OCI-LY7 (cell line): ENCODE measurements around the gene TRABD2B.

Source experiments
- EZH2phosphoT487 ChIP-seq: fragments of 200-600 bp; sonication (generic); IDR thresholded peaks from 2 replicates; pipeline ENCODE4 v1.6.1; 2018; ENCODE audit warnings: low read depth, borderline replicate concordance, mild to moderate bottlenecking, mixed run types, antibody characterized with exemption, low read length, moderate library complexity, mixed read lengths
- TF ChIP-seq, protein P1 (sequence below): fragments of 200-600 bp; sonication (generic); conservative IDR thresholded peaks from 2 replicates; pipeline ENCODE4 v1.5.1; 2014; ENCODE audit warnings: mild to moderate bottlenecking, antibody characterized with exemption, low read length, moderate library complexity, mixed read lengths

DNA sequence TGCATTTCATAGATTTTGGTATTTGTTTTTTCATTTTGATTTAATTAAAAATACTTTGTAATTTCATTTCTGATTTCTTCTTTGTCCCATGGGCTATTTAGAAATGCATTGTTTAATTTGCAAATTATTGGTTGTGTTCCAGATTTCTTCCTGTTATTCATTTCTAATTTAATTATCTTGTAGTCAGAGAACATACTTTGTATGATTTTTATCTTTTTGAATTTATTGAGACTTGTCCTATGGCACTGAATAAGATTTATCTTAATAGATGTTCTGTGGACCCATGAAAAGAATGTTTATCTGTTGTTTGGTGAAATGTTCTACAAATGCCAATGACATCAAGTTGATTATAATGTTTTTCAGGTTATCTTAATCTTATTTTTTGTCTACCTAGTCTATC is 16.1 kb upstream of the TRABD2B start:
- TF ChIP-seq, protein P1, sequence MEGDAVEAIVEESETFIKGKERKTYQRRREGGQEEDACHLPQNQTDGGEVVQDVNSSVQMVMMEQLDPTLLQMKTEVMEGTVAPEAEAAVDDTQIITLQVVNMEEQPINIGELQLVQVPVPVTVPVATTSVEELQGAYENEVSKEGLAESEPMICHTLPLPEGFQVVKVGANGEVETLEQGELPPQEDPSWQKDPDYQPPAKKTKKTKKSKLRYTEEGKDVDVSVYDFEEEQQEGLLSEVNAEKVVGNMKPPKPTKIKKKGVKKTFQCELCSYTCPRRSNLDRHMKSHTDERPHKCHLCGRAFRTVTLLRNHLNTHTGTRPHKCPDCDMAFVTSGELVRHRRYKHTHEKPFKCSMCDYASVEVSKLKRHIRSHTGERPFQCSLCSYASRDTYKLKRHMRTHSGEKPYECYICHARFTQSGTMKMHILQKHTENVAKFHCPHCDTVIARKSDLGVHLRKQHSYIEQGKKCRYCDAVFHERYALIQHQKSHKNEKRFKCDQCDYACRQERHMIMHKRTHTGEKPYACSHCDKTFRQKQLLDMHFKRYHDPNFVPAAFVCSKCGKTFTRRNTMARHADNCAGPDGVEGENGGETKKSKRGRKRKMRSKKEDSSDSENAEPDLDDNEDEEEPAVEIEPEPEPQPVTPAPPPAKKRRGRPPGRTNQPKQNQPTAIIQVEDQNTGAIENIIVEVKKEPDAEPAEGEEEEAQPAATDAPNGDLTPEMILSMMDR, result no peak
- TF ChIP-seq EZH2phosphoT487, result no peak
